A549 (cell line): Measurements from ENCODE around the gene PIEZO2.

Source experiments
- CEBPB ChIP-seq, 2 experiments: fragments of >200 bp in 1 of 2; sonication (Bioruptor Twin) in 1 of 2; formaldehyde crosslinking in 1 of 2; IDR thresholded peaks; 2 replicates each; pipeline ENCODE4 v1.6.1; 2012 to 2016
- CTCF ChIP-seq: fragments of >200 bp; sonication (Bioruptor Twin); formaldehyde crosslinking; IDR thresholded peaks from 3 replicates; pipeline ENCODE4 v1.5.1; 2016
- JUN ChIP-seq, 2 experiments: fragments of >200 bp; sonication (Bioruptor Twin); formaldehyde crosslinking; IDR thresholded peaks; 2 replicates in 1 of 2; 3 replicates in 1 of 2; pipeline ENCODE4 v1.6.1; 2016 to 2017
- POLR2A ChIP-seq: IDR thresholded peaks from 2 replicates; pipeline ENCODE4 v1.6.1; 2012; ENCODE audit warnings: mild to moderate bottlenecking, low read length
- SREBF2 ChIP-seq: fragments of 450-650 bp; IDR thresholded peaks from 2 replicates; pipeline ENCODE4 v1.6.1; 2014; ENCODE audit warnings: mild to moderate bottlenecking, moderate library complexity

GRCh38 chr18:11027862-11028261, 121.5 kb downstream of the PIEZO2 start:
- TF ChIP-seq JUN (IDR thresholded peaks at IDR 0.05) (no peak), CTCF (no peak), SREBF2 (no peak), POLR2A (no peak), CEBPB (IDR thresholded peaks at IDR 0.05) (no peak)
